ENCODE results near the gene IGFALS. TPM values are rescaled to one million over a fixed set of nuclear protein-coding genes. Genes with fewer than 3 reads are reported as not detected.
A peak's percentile ranks its signal among the peaks of the same experiment; 100 is the strongest.

Gene IGFALS
- total RNA-seq (not detected in 2 replicates), polyA plus RNA-seq (0.03 TPM in 1 of 2 replicates, not detected in the other), polyA minus RNA-seq (not detected in 2 replicates), Bru-seq, nascent RNA (not detected), BruChase-seq, experiment 1, labeled RNA remaining after a 6-hour chase (not detected), BruChase-seq, experiment 2, labeled RNA remaining after a 2-hour chase (percentile 5 among the genes with signal in this experiment)
- polyA plus RNA-seq (2011; cell fraction: cytosol; rRNA removed): not detected in 2 replicates
- polyA plus RNA-seq (2011; cell fraction: nucleus; rRNA removed): not detected in 2 replicates
- polyA plus RNA-seq (2012): not detected in 2 replicates
- polyA minus RNA-seq (2011; cell fraction: cytosol; rRNA and poly(A)+ RNA removed): not detected
- not detected in 2 replicates for polyA minus RNA-seq (2011; cell fraction: nucleus; rRNA and poly(A)+ RNA removed)
- long read RNA-seq: 0 reads

GRCh38 chr16:1793578-1794220, at the start of gene IGFALS:
Gene IGFALS (minus strand): TSS chr16:1793705. CDS start chr16:1793652, 53 bp downstream.
- Histone ChIP-seq H3K9me3 (replicated peaks; ENCODE audit: control insufficient read depth, insufficient read depth, low read length) (no peaks in the 10 kb centered on the region), H3K4me1 (ENCODE audit: control insufficient read depth, extremely low read depth, insufficient read depth, low read length) (no peaks in the 10 kb centered on the region), H3K27ac (ENCODE audit: insufficient read depth, low read depth, low read length) (no peak within 1 kb of the TSS), H3K9me1 (replicated peaks; ENCODE audit: control insufficient read depth, extremely low read depth, insufficient read depth, low read length) (no peaks in the 10 kb centered on the region), H3K27me3 (ENCODE audit: control insufficient read depth in 2 of 2, insufficient read depth in 2 of 2, low read length in 2 of 2) (no peaks in the 10 kb centered on the region), H2AFZ (ENCODE audit: low read depth, low read length) (no peak within 1 kb of the TSS), H3K4me3 (replicated peaks in 1 of 3; ENCODE audit: insufficient read depth in 1 of 3, low read depth in 1 of 3, low read length in 3 of 3) (no peak within 1 kb of the TSS), H3K79me2 (ENCODE audit: control insufficient read depth, insufficient read depth, low read length) (no peaks in the 10 kb centered on the region), H3K9ac (replicated peaks; ENCODE audit: extremely low read depth, insufficient read depth, low read length) (no peak within 1 kb of the TSS), H3K36me3 (ENCODE audit: control insufficient read depth in 2 of 2, extremely low read depth in 1 of 2, insufficient read depth in 2 of 2, low read length in 2 of 2) (peaks cover 0 to 3% of the 10 kb centered on the region in 2 experiments), H3K4me2 (ENCODE audit: insufficient read depth, low read length) (no peak within 1 kb of the TSS), H4K20me1 (replicated peaks; ENCODE audit: control insufficient read depth, extremely low read depth, insufficient read depth, low read length) (no peaks in the 10 kb centered on the region)
- intact Hi-C loops (cut with micrococcal nuclease) (no loop called here), dilution Hi-C loops (cut with MboI; ENCODE audit: extremely low pct_ligation_motif_present, low sequenced_read_pairs) (no loop called here)
- TF ChIP-seq JUN (IDR thresholded peaks at IDR 0.05; ENCODE audit: borderline replicate concordance, insufficient read depth, insufficient read length, low read depth) (no peak), POLR2AphosphoS5 (IDR thresholded peaks at IDR 0.05; ENCODE audit: insufficient read depth, low read depth, low read length) (no peak), EZH2 (IDR thresholded peaks at IDR 0.05; ENCODE audit: borderline replicate concordance, low read depth, low read length, severe bottlenecking) (no peak), MAX (IDR thresholded peaks at IDR 0.05; ENCODE audit: insufficient read depth, insufficient read length) (no peak), GATA2 (IDR thresholded peaks at IDR 0.05; ENCODE audit: insufficient read depth, insufficient read length, low read depth, low read length) (no peak), MYC (IDR thresholded peaks at IDR 0.05; ENCODE audit: low read depth, low read length) (no peak), POLR2A (IDR thresholded peaks at IDR 0.05; ENCODE audit: low read depth, low read length) (no peak), CTCF (IDR thresholded peaks at IDR 0.05; ENCODE audit: extremely low read depth in 1 of 2, insufficient read depth in 1 of 2, low read depth in 1 of 2, low read length in 2 of 2) (no peak), FOS (IDR thresholded peaks at IDR 0.05; ENCODE audit: borderline replicate concordance, insufficient read depth, low read length) (no peak)
- POLR2A ChIA-PET: no interaction called here
- DNase-seq (ENCODE audit: low read depth, low spot score) (no peak), FAIRE-seq (no peak)
- CTCF ChIA-PET: no interaction called here
- no TSS peak for BruUV-seq (replicated peaks)

Measured in endothelial cell of umbilical vein (primary cell).